Measurements from ENCODE around the gene RIPK4.

GRCh38 chr21:41796476-41797080 is 29.7 kb upstream of the RIPK4 start:
- no peak for TF ChIP-seq POLR2AphosphoS5 (IDR thresholded peaks at IDR 0.05; ENCODE audit: borderline replicate concordance, low read depth, low read length)
- no peak for TF ChIP-seq EZH2 (IDR thresholded peaks at IDR 0.05)
- no peak for TF ChIP-seq FOXP2 (optimal IDR thresholded peaks at IDR 0.05; ENCODE audit: control extremely low read depth, extremely low read length, insufficient read depth)

All from SK-N-MC (cell line).